ENCODE measurements around the gene CATSPERZ. TPM values are rescaled to one million over a fixed set of nuclear protein-coding genes. Genes with fewer than 3 reads are reported as not detected.

CATSPERZ gene
- total and polyA plus RNA-seq, 2 of the 13 experiments (the other 11 are each of a cell fraction or from before 2014, with no cell fraction given): 0.22 to 0.48 TPM

GRCh38 chr11:64334764-64335735 lies 34.9 kb downstream of the CATSPERZ start (continued):
- TF ChIP-seq CEBPZ (IDR thresholded peaks at IDR 0.05; ENCODE audit: low read length) (no peak), TFAP4 (IDR thresholded peaks at IDR 0.05; ENCODE audit: borderline replicate concordance, low read depth) (peak; percentile 60; the same call in 1 of the 2 replicates), FOSL2 (CRISPR knock-in tag; IDR thresholded peaks at IDR 0.05) (peak; percentile 95), ZNF567 (CRISPR knock-in tag; IDR thresholded peaks at IDR 0.05; ENCODE audit: borderline replicate concordance) (no peak), ETV5 (CRISPR knock-in tag; IDR thresholded peaks at IDR 0.05; ENCODE audit: borderline replicate concordance) (peak; percentile 15; the same call in 1 of the 2 replicates), ZNF460 (CRISPR knock-in tag; IDR thresholded peaks at IDR 0.05; ENCODE audit: borderline replicate concordance) (no peak), ZNF24 (IDR thresholded peaks at IDR 0.05) (no peak), ZNF121 (CRISPR knock-in tag; IDR thresholded peaks at IDR 0.05) (peak; percentile 86; the same call in 1 of the 2 replicates), PLSCR1 (CRISPR knock-in tag; IDR thresholded peaks at IDR 0.05; ENCODE audit: borderline replicate concordance) (no peak), NCOA1 (CRISPR knock-in tag; IDR thresholded peaks at IDR 0.05) (no peak), ARID5B (CRISPR knock-in tag; IDR thresholded peaks at IDR 0.05) (no peak), ZBTB10 (CRISPR knock-in tag; IDR thresholded peaks at IDR 0.05; ENCODE audit: borderline replicate concordance) (no peak), PAWR (CRISPR knock-in tag; IDR thresholded peaks at IDR 0.05; ENCODE audit: borderline replicate concordance) (no peak), KAT7 (CRISPR knock-in tag; IDR thresholded peaks at IDR 0.05; ENCODE audit: borderline replicate concordance) (no peak), FOSL1 (CRISPR knock-in tag; IDR thresholded peaks at IDR 0.05; ENCODE audit: borderline replicate concordance) (peak; percentile 46; the same call in 1 of the 2 replicates), ZNF615 (CRISPR knock-in tag; IDR thresholded peaks at IDR 0.05; ENCODE audit: borderline replicate concordance) (no peak)

Measured in HepG2 (cell line).